Neural progenitor cell (in vitro differentiated cells): ENCODE measurements around the gene KCNT1.

Source experiments
- CTCF ChIP-seq: fragments of 200-600 bp; sonication (generic); IDR thresholded peaks from 2 replicates; pipeline ENCODE4 v1.5.1; 2017; ENCODE audit warnings: antibody characterized with exemption, mild to moderate bottlenecking
- EZH2 ChIP-seq: fragments of 200-600 bp; sonication (generic); IDR thresholded peaks from 2 replicates; pipeline ENCODE4 v1.6.1; 2017; ENCODE audit warnings: antibody characterized with exemption, mild to moderate bottlenecking, moderate library complexity
- EZH2phosphoT487 ChIP-seq: fragments of 200-600 bp; sonication (generic); IDR thresholded peaks from 2 replicates; pipeline ENCODE4 v1.6.1; 2017; ENCODE audit warnings: antibody characterized with exemption

GRCh38 chr9:135711881-135712280 lies 9.9 kb downstream of the KCNT1 start:
- no peak for TF ChIP-seq CTCF
- TF ChIP-seq EZH2: no peak
- TF ChIP-seq EZH2phosphoT487: no peak
